ENCODE measurements around the gene FOXD4L4.
"Not testable (repeated sequence)": the region's sequence is repeated elsewhere in the genome, so short reads cannot be mapped to it uniquely, and the experiment has no call there.

FOXD4L4 gene
- long read RNA-seq: 0 reads

DNA sequence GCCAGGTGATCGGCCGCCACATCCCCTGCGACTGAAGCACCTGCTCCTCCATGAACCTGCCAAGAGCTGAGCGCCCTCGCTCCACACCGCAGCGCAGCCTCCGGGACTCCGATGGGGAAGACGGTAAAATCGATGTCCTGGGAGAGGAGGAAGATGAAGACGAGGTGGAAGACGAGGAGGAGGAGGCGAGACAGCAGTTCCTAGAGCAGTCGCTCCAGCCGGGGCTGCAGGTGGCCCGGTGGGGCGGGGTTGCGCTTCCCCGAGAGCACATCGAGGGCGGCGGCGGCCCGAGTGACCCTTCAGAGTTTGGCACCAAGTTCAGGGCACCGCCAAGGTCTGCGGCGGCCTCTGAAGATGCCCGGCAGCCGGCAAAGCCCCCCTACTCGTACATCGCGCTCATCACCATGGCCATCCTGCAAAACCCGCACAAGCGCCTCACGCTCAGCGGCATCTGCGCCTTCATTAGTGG lies at the start of gene FOXD4L4:
TSS of gene FOXD4L4 (plus strand) at position 51 of the 469 bp plus-strand sequence. CDS start at position 51, 0 bp downstream.
- not testable (repeated sequence) for DNase-seq (ENCODE audit: low read depth in 1 of 2, low spot score in 1 of 2); H3K27ac ChIP-seq (replicated peaks); H3K27me3 ChIP-seq (ENCODE audit: insufficient read depth, poor library complexity, severe bottlenecking); H3K4me3 ChIP-seq (replicated peaks; ENCODE audit: insufficient read depth, low read length)

DNA sequence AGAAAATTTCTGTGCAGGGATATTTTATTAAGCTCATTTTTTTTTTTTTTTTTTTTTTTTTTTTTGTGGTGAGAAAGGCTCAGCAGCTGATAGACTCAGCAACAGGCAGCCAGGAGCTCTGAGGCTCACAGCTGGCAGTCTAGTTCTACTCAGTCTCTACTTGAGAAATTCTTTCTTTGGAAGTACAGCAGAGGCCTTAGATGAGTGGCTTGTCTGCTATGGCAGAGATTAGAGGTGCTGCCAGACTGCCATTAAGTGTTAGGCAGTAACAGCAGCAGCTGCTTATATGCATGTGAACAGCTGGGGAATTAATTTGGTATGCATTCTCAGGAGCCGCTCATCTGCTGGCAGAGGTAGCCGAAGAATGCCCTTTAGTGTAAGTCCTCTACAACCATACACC lies 33.4 kb upstream of the FOXD4L4 start:
- DNase-seq (ENCODE audit: low read depth in 1 of 2, low spot score in 1 of 2); H3K27ac ChIP-seq (replicated peaks); H3K27me3 ChIP-seq (ENCODE audit: insufficient read depth, poor library complexity, severe bottlenecking); H3K4me3 ChIP-seq (replicated peaks; ENCODE audit: insufficient read depth, low read length): not testable (repeated sequence)

DNA sequence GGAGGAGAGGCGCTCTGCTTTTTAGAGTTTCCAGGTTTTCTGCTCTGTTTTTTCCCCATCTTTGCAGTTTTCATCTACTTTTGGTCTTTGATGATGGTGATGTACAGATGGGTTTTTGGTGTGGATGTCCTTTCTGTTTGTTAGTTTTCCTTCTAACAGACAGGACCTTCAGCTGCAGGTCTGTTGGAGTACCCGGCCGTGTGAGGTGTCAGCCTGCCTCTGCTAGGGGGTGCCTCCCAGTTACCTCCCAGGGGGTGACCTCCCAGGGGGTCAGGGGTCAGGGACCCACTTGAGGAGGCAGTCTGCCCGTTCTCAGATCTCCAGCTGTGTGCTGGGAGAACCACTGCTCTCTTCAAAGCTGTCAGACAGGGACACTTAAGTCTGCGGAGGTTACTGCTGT lies 22.5 kb upstream of the FOXD4L4 start:
- H3K27me3 ChIP-seq (ENCODE audit: insufficient read depth, poor library complexity, severe bottlenecking); H3K27ac ChIP-seq (replicated peaks); H3K4me3 ChIP-seq (replicated peaks; ENCODE audit: insufficient read depth, low read length); DNase-seq (ENCODE audit: low read depth in 1 of 2, low spot score in 1 of 2): not testable (repeated sequence)

DNA sequence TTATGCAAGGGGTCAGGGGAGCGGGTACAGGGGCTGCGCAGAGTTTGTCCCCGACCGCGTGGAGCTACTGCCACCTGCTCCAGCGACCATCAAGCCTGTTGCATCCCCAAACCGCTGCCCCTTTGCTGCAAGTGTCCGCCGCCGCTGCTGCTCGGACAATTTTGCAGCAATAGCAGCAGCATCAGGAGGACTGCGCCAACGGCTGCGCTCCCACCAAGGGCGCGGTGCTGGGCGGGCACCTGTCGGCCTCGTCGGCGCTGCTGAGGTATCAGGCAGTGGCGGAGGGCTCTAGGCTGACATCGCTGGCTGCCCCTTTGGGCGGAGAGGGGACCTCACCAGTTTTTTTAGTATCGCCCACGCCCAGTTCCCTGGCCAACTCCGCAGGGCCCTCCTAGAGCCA lies 1.2 kb downstream of the FOXD4L4 start:
- not testable (repeated sequence) for H3K27ac ChIP-seq (replicated peaks); H3K4me3 ChIP-seq (replicated peaks; ENCODE audit: insufficient read depth, low read length); H3K27me3 ChIP-seq (ENCODE audit: insufficient read depth, poor library complexity, severe bottlenecking); DNase-seq (ENCODE audit: low read depth in 1 of 2, low spot score in 1 of 2)
